NCI-H1092 treated with DMSO at 0.1 percent for 48 hours (cell line): ENCODE results near the gene CEP126.
A peak's percentile ranks its signal among the peaks of the same experiment; 100 is the strongest.

ENCODE experiments used
- DNase-seq: peaks from one replicate; lab custom pipeline; 2025; lab: John Stamatoyannopoulos, UW

Gene CEP126

DNA sequence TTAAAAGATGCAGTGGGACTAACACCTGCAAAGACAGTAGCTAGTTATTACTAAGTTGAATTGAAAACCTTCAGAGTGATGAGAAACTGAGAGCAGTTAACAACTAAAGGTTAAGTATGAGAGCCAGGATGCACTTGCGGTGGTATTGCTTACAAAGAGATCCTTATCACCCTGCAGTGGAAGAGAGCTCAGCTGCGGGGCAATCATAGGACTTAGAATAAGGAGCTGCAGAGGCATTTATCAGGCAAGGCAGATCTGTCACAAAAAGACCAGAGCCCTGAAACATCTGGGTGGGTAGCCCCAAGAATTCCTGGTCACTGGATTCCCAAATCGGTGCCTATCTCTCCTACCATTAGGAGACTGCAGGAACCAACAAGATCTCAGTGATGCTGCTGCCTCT, 98.1 kb downstream of the CEP126 start:
- no peak for DNase-seq

DNA sequence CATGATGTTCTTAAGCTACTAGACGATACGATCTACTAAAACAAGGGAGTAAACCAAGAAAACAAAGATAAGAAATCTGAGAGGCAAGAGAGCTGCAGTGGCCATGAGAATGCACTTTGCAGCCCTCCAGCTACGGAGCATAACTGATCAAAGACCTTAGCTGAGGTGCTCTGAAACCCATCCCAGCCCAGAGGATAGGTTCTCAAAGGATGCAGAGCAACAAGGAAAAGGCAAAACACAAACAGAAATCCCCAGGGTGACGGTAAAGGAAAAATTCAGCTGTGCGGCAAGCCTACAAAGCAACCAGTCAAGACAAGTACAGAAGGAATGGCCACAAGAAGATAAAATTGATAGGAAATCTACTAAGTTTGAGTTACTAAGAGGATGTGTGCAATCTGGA, 99.9 kb downstream of the CEP126 start:
- DNase-seq: no peak

DNA sequence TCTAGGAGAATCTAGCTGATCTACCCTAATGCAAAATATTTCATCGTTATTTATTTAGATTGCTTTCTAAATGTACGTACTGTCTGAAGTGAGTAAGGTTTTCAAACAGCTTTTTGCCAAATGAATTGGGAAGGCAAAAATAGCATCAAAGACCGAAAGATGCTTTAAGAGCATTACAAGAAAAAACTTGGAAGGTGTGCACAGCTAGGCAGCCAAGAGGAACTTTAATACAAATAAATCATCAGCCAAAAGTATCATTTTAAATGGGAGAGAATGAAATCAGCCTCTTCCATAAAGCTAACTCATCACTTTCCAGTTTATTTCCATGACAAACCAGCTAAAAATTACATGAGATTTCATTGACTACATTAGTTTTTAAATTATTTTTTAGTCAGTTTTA, 102.2 kb downstream of the CEP126 start:
- DNase-seq: no peak

DNA sequence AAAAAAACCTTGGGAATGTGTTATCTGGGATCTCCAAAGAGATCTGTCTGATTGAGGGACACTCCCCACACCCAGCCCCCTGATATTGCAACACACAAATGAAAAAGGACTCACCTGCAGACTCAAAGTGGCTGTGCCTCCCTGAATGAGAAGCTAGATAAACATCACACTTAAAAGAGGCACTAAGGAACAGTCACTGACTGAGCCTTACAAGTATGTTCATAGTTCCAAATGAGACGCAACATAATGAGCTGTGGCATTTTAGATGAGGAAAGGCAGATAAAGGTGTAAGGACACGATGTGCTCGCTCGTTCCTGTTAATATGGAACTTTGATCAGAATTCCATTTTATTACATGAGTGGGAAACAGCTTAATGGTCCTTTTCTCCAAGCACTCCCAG, 111.4 kb downstream of the CEP126 start:
- DNase-seq: no peak

DNA sequence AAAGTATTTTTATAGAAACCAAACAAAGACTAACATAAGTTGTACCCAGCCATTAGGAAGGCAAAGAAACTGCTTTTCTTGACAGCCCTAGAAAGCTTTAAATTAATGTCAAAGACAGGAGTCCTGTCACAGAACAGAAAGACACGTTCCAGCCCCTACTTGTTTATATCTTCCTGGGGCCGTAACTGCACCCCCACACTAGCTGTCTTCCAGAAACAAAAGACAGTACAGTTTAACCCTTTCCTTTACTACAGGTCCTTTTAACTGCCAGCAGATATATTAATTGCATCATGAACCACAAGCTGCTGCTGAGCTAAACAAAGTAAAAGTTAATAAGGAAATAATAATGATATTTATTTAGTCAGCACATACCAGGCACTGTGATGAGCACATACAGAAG, 112.1 kb downstream of the CEP126 start:
- DNase-seq: no peak

DNA sequence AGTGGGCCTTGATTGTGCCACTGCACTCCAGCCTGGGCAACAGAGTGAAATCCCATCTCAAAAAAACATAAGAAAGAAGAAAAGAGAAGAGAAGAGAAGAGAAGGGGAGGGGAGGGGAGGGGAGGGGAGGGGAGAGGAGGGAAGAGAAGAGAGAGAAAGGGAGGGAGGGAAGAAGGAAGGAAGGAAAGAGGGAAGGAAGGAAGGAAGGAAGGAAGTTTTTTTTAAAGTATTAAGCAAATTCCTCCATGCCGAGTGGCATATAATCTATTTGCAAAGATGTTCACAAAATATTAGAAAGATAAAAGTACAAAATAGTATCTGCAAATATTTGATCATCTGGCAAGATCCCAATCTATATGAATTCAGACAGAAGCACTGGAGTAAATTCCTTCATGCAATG, 121.9 kb downstream of the CEP126 start:
- DNase-seq: no peak

DNA sequence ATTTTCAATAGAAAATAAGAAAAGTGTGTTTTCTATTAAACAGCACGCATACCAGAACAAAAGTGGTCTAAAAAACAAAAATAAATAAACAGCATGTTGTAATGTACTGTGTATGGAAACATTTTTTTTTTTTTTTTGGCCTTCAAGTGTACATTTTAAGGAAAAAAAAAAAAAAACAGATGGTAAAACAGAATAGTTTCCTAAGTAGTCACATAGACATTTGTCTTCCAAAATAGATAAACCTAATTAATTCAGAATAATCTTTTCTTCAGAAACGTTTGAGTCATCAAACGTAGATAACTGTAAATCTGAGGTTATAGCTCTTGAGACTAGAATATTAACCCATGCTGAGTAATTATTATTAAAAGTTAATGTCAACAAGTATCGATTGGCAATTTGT, 132.0 kb downstream of the CEP126 start:
- no peak for DNase-seq

DNA sequence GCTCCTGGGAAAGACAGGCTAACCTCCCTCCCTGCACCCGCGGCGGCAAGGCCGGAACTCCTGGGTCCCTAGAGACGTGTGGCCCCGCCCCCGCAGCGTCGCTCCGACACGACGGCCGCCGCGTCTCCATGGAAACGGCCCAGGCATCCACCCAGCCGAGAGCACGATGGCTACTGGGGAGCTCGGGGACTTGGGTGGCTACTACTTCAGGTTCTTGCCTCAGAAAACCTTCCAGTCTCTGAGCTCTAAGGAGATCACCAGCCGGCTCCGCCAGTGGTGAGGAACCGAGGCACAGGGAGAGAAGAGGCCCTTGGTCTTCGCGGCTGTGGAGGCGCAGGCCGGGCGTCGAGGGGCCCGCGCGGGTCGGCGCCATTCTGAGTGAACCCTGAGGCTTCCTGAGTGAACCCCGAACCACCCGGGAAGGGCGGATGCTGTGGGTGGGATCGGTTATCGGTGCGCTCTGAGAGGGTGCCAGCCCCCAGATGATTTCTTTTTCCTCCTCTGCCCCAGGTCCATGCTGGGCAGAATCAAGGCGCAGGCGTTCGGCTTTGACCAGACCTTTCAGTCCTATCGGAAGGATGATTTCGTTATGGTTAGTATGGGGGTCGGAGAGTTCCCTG, 132.6 kb downstream of the CEP126 start, which contains the start of gene CFAP300:
CFAP300 (plus strand) TSS at position 133 of the 620 bp plus-strand sequence; CDS start at position 167, 34 bp downstream.
- peak; percentile 36 for DNase-seq
